Uterus (tissue), 2 donors: ENCODE results near the gene CCM2L.

Source experiments
- POLR2A ChIP-seq, 2 donors: fragments of 450-650 bp; IDR thresholded peaks; one replicate each; pipeline ENCODE4 v1.6.1; 2016; ENCODE audit warnings: antibody characterized with exemption in 2 of 2, mild to moderate bottlenecking in 1 of 2, moderate library complexity in 1 of 2
- TF ChIP-seq, protein P1 (sequence below), 4 experiments: fragments of 200-600 bp in 2 of 4; fragments of 450-650 bp in 2 of 4; sonication (generic) in 2 of 4; IDR thresholded peaks; one replicate each; pipeline ENCODE4 v1.5.1; 2016 to 2019; ENCODE audit warnings: antibody characterized with exemption in 4 of 4, mild to moderate bottlenecking in 2 of 4, moderate library complexity in 1 of 4

DNA sequence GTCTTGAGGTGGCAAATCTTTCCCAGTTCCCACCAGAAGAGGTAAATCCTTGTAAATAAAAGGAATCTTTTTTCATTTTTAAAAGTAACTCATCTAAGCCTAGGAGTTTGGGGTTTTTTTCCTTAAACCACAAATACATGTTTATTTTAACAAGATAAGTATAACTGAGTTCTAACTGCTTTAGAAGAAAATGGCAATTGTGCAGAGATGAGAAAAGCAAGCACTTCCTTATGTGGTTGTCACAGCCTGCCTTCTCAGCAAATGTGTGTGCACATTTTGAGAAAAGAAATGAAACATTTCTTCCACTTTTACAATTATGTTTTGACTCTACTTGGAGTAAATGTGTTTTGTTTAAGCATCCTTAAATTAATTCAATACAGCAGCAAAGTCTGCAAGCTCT is 59.5 kb downstream of the CCM2L start:
- TF ChIP-seq, protein P1, sequence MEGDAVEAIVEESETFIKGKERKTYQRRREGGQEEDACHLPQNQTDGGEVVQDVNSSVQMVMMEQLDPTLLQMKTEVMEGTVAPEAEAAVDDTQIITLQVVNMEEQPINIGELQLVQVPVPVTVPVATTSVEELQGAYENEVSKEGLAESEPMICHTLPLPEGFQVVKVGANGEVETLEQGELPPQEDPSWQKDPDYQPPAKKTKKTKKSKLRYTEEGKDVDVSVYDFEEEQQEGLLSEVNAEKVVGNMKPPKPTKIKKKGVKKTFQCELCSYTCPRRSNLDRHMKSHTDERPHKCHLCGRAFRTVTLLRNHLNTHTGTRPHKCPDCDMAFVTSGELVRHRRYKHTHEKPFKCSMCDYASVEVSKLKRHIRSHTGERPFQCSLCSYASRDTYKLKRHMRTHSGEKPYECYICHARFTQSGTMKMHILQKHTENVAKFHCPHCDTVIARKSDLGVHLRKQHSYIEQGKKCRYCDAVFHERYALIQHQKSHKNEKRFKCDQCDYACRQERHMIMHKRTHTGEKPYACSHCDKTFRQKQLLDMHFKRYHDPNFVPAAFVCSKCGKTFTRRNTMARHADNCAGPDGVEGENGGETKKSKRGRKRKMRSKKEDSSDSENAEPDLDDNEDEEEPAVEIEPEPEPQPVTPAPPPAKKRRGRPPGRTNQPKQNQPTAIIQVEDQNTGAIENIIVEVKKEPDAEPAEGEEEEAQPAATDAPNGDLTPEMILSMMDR (IDR thresholded peaks at IDR 0.05), result no peak
- no peak for TF ChIP-seq POLR2A (IDR thresholded peaks at IDR 0.05)
